Retinal pigment epithelial cell (primary cell): ENCODE measurements around the gene HIP1.

Experiments
- DNase-seq: peaks from one replicate; pipeline ENCODE4 v3.0.0-alpha.2; 2010; ENCODE audit warnings: low read depth
- H3K4me3 ChIP-seq: 2 replicates; pipeline ENCODE4 v1.5.1; 2011; ENCODE audit warnings: mild to moderate bottlenecking, low read length, control low read depth, moderate library complexity
- TF ChIP-seq, protein P1 (sequence below): conservative IDR thresholded peaks from 2 replicates; pipeline ENCODE4 v1.5.1; 2011; ENCODE audit warnings: low read depth, low read length, control low read depth, inconsistent platforms

HIP1 gene

DNA sequence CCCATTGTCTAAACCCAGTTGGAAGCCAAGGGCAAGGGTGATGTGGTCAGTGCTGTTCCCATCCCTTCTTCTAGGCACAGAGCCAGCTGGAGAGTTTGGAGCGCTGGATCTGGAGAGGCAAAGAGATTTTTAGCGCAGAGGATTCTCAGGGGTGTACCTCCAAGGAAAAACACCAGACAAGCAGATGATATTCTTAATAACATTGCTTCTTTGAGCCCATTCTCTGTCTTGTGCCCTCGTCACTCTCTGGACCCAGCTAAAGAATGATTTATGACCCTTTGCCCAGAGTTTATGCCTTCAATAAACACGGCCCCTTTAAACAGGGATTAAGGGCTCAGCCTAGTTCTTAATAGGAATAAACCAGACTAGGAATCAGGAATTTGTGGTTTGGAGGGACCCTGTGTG lies 4.7 kb upstream of the HIP1 start:
- no peak overlapping the region for H3K4me3 ChIP-seq
- TF ChIP-seq, protein P1, sequence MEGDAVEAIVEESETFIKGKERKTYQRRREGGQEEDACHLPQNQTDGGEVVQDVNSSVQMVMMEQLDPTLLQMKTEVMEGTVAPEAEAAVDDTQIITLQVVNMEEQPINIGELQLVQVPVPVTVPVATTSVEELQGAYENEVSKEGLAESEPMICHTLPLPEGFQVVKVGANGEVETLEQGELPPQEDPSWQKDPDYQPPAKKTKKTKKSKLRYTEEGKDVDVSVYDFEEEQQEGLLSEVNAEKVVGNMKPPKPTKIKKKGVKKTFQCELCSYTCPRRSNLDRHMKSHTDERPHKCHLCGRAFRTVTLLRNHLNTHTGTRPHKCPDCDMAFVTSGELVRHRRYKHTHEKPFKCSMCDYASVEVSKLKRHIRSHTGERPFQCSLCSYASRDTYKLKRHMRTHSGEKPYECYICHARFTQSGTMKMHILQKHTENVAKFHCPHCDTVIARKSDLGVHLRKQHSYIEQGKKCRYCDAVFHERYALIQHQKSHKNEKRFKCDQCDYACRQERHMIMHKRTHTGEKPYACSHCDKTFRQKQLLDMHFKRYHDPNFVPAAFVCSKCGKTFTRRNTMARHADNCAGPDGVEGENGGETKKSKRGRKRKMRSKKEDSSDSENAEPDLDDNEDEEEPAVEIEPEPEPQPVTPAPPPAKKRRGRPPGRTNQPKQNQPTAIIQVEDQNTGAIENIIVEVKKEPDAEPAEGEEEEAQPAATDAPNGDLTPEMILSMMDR: no peak
- DNase-seq: no peak

DNA sequence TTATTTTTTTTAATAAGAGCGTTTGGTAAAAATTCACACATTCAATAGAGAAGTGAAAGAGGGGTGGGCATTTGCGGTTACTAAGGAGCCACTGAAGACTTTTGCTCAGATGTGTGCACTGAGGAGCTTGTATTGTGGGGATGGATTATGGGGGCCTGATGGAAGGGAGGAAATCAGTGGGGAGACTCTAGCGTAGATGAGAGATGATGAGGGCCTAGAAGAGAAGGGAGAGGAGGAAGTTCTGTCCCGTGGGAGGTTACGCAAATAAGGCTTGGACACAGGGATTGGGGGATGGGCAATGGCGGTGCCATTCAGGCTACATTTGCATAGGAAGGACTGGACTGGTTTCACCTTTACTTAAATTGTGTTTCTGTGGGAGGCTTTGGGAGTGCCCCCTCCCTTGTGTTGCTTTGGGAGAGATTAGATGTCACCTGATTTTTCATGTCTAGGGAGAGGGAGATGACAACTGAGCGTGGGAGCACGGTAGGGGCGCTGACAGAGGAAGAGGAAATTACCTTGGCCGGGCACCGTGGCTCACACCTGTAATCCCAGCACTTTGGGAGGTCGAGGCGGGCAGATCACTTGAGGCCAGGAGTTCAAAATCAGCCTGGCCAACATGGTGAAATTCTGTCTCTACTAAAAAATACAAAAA lies 2.2 kb upstream of the HIP1 start:
- TF ChIP-seq, protein P1: no peak
- no peak overlapping the region for H3K4me3 ChIP-seq
- DNase-seq: no peak

DNA sequence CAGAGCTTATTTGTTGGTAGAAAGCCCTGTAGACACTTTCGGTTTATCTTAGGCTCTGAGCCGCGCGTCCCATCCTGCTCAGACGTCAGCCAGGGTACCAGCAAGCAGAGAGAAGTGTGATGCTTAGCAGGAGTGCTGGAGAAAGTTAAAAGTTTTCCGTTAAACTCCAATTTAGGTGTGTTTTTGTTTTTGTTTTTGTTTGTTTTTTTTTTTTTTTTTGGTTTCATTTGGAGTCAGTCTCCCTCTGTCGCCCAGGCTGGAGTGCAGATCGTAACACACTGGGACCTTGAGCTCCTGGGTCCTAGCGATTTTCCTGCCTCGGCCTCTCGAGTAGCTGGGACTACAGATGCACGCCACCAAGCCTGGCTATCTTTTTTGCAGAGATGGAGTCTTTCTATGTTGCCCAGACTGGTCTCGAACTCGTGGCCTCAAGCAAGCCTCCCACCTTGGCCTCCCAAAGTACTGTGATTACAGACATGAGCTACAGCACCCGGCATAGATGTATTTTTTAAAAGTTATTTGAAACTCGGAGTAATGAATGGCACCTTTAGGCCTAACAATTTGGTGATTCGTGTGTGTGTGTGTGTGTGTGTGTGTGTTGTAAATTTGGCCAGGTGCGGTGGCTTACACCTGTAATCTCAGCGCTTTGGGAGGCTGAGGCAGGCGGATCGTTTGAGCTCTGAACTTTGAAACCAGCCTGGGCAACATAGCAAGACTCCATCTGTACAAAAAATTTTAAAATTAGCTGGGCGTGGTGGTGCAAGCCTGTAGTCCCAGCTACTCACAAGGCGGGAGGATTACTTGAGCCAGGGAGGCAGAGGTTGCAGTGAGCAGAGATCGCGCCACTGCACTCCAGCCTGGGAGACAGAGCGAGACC lies 1.3 kb upstream of the HIP1 start:
- H3K4me3 ChIP-seq: peak overlapping the region; percentile 60
- no peak for DNase-seq
- TF ChIP-seq, protein P1: no peak

DNA sequence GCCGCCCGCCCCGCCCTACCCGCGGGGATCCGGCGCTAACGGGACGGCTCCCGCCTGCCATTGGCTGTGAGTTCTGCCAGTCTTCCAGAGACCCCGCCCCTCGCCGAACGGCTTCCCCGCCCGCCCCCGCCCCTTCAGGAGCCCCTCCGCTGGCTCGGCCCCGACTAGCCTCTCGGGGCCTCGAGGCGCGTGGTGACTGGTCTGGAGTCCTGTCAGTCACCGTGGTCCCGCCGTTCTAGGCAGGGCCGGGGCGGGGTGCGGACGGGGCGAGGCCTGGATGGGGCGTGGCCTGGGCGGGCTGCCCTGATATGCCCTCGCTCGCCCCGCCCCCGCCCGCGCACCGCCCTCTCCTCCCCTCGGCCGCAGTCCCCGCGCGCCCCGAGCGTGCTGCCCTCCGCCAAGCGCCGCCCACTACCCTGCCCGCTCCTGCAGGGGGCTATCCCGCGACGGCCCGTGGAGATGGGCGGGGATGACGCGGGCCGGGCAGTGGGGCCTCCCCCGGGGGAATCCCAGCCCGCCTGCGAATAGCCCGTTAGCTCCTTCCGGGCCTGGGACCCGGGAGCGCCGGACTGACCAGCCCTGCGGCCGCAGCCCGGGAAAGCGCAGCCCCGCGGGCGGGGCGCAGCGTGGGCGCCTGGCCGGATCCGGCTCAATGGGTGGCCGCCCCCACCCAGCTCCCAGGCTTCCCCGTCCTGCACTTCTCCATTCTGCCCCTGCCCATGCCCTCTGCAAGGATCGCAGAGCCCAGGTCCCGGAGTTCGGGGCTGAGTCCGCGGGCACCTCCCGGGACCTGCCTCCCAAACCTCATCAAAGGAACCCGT lies 444 bp upstream of the HIP1 start:
- peak; percentile 90 for DNase-seq
- TF ChIP-seq, protein P1: no peak
- H3K4me3 ChIP-seq: peak overlapping the region; percentile 76

DNA sequence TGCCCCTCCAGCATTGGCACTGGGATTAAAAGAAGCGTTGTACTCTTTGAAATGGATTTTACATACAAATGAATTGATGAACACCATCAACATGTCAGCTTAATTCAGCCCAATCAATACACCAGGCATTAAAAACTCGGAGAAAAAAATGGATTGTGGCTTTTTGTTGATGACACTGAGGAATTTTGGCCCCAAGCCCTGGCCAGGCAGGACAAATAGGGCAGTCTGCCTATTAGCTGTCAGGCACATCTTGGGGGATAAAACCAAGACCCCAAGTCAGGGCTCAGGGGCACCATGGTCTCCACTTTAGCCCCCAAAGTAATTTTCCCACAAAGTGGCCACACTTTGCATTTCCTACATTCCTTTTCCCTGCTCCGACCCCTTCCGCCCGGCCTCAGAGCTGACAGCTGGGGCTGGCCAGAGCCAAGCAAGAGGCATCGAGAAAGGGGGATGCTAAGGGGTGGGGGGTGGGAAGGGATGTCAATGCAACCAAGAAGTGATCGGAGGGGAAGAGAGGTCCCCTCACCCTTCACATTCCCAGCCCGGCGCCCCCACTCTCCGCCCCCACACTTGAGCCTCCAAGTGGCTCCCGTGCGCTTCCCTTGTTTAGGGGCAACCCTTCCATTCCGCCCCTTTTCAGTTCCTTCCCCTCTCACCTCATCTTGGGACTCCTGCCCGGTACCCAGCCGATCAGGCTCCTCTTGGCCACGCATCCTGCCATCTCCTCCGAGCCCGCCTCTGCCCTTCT lies 711 bp downstream of the HIP1 start:
- no peak for DNase-seq
- TF ChIP-seq, protein P1: no peak
- H3K4me3 ChIP-seq: peak overlapping the region; percentile 76

DNA sequence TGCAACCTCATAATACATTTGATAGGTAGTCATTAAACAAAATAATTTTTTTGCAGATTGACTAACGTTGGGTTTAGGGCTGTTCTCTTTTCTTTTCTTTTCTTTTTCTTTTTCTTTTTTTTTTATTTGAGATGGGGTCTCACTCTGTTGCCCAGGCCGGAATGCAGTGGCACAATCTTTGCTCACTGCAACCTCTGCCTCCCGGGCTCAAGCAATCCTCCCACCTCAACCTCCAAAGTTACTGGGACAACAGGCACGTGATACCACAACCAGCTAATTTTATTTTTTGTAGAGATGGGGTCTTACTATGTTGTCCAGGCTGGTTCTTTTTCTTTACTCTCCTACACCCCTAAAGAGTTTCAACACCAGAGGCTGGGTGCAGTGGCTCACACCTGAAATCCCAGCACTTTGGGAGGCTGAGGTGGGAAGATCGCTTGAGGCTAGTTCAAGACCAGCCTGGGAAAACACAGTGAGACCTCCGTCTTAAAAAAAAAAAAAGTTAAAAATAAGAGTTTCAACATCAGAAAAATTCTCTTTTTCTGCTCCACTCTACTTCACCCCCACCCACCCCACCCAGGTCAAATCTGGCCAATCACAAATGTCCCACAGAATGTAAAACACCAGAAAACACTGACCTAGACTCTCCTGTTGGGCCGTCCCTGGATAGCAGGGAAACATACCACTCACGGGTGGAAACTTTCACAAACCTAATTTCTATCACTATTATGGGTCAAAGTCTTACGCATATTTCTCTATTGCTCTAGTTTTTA lies 3.0 kb downstream of the HIP1 start:
- TF ChIP-seq, protein P1: no peak
- no peak for DNase-seq
- no peak overlapping the region for H3K4me3 ChIP-seq
